AG08396 (cell line): ENCODE measurements around the gene RMI1.

Experiments
- DNase-seq: peaks from one replicate; pipeline ENCODE4 v3.0.0; 2012; ENCODE audit warnings: low spot score, mixed read lengths

The RMI1 gene

DNA sequence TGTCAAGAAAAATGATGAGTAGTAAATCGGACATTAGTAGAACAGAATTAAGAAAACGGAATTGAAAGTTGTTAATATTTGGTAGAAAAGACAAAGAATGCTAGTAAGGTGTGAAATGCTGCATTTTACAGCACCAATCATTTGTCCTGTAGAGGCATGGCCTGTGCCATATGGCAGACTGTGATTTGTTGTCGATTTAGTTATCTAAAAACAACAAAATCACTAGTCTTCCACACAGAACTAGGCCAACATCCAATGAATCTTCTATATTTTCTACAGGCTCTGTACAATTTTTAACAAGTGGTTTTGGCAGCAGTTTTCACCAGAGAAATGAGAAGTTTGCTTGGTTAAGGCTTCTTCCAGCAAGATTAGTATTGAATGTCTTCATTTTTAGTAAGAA, 11.0 kb upstream of the RMI1 start:
- no peak for DNase-seq

DNA sequence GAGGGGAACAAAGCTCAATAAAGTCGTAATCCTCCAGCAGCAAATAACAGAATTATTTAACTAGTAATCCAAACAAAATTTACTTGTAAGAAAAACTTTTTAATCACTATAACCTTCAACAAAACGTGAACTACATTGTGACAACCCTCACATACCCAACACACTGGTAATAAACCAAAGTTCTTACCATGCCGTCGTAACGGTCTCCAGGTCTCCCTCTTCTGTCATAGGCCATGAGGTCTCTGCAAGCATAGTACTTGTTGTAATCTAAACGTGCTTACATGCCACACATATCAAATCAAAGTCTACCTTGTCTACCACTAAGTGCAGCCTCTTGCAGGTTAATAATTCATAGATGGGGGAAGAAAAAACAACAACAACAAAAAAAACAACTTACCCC, 9.1 kb upstream of the RMI1 start:
- DNase-seq = no peak

DNA sequence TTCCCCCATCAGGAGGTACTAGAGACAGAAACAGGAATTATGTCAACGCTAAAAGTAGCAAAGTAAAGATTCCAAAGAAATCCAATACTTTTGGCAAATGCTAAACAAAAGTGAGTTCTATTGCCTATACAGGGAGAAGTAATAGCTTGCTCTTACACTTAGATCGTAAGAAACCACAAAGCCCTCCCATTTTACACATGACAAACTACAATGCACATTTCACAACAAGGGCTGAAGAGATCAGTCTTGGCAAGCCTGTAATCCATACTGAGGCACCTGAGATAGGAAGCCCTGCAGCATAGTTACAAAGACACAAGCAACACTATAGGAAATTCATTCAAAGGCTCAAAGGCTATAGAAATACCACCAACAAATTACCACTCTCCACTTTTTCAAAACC, 8.3 kb upstream of the RMI1 start:
- no peak for DNase-seq

DNA sequence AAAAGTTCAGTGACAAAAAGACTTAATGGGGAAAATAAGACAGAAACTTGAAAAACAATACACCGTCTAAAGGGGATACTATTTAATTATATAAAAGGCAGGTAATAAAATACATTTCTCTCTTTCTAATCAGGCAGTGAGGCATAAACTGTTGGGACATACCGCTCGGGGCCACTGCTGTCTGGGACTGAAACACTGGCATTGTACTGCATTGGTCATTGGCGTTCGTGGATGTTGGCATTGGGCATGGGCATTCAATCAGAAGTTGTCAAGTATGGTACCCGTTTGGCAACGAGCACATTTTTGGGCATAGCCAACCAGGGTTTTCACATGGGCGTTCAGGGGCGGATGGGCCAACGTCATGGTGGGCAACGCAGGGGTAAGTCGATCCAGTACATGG, 5.3 kb upstream of the RMI1 start:
- no peak for DNase-seq

DNA sequence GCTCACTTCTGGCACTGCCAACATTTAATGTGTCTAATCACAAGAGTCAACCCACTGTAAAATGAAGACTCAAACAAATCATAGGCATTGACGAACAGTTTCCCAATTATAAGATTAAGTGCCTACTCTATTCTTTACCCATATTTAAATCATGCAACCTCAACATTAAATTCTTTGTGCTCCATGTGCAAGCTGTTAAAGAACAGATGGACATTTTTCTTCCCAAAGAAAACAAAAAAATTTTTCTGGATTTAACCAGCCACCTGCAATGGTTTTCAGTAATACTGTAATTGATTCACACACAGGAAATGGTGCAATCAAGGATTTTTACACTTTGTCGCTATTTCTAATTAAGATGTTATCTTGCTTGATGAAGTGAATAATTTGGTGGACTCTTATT, 4.2 kb upstream of the RMI1 start:
- no peak for DNase-seq

DNA sequence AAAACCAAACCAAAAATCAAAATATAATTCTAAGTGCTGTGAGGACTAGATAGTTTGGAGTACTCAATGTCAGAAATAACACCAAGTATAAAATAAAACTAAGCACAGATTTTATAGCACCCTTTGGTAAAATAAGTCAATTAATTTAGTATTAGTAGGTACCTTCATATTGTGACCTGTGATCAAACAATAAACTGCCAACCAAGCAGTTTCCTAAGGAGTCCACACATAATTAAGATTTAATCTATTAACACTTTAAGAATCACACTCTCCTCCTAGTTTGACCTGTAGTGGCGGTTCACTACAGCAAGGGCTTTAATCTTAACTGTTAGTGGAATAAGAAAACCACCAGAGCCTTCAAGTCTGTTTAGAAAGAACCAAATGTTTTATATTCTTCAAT, 3.4 kb upstream of the RMI1 start:
- no peak for DNase-seq

DNA sequence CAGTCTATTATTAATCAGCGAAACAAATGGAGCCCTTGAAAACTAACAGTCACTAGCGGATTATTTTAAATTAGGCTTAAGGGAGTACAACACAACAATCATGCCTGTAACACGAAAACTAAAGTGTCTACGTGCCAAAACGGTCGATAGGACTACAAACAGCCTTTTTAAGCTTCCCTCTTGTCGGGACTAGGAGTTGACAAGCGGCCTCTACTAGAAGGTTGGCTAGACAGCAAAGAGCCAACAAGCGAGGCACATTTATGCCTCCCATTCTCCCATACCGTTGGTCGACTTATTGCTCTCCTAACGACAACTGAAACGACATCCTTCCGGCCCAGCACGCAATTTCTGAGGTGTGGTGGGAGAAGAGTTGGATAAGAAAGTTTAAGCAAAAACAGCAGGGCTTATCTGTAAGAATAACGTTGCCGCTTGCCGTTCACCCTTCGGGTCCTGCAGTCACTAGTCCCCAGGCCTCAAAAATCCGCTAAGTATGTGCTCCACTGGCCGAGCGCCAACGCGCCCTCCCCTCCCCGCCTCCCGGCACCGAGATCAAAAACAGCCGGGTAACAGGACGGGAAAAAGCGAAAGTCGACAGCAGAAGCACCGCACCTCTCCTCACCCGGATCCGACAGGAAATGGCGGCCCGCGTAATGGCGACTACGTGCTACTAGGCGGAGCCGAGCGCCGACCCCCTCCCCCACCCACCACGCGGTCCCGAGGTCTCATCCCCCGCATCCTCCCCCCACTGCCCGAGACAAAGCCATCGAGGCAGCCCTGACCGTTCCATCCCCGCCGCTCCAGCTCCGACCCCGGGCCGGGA, 1.4 kb upstream of the RMI1 start:
- DNase-seq = peak; percentile 82

DNA sequence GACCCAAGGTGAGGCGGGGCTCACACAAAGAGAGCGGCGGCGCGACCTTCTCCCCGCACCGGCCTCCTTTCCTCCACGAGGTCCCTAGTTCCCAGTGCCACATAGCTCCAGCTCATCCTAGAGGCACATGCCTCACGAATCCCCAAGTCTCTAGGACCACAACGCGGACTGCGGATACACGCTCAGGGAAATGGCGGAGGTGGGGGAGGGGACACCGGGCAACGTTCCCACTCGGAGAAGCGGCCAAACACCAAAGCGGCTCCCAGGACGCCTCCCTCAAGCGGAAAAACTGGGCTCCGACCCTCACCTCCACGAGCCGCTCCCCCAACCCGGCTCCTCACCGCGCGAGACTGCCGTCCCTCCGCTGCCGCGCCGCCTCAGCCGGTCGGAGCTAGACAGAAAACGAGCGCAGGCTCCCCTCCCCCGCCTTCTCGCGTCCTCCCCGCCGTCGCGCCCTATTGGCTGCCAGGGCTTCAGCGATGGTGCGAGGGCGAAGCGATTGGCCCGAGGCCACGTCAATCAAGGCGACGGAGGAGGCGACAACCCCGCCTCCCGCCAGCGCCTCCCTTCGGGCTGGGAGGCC, 702 bp upstream of the RMI1 start, which contains the start of gene HNRNPK:
Gene HNRNPK, minus strand, starts transcription at position 404 of the 583 bp plus-strand sequence. CDS start 1,963 bp downstream, outside the sequence.
- DNase-seq = peak; percentile 99

DNA sequence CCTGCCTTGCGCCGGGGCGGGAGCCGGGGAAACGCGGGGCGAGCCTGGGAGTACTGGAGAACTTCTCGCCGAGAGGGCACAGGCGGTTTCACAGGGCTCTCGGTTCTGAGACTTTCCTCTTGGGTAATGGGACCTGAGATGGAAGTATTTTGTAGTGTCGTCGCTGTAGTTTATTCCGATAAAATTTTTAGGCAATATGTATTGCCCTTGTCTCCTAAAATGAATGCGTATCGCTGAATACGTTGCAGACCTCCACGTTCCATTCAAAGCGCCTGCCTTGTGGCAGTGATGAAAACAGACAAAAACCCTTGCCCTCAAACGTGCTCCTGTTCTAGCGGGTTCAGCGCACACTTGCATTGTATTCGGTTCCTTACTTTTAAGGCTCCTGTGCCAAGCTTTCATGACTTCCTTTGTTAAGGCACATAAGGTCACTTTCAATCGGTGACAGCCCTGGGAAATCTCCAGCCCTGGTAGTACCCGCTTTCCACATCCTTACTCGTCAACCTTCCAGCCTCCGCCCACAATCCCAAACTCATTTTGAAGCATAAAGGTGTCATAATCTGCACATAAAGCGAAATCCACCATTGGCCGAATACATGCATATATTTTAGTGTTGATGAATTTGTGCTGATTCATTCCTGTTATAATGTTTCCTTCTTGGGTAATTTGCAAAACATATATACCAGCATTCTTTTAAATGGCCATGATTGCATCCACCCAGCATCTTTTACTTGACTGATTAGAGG, 694 bp downstream of the RMI1 start:
- peak; percentile 51 for DNase-seq

DNA sequence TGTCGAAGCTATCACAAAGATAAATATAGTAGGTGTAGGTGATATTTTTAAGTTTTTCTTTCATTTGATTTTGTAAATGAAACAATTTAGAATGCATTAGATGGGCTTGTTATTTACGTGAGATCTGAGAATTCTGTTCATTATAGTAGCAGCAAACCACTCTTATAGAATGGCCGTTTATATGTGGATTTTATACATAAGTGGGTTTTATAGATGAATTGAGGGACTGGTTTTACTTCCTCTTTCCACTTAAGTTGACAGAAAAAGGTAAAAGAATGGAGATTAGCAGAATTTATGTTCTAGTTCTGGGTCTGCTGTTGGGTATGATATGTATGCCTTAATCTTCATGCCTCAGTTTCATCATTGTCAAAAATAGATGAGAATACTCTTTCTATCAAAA, 5.6 kb downstream of the RMI1 start:
- no peak for DNase-seq

DNA sequence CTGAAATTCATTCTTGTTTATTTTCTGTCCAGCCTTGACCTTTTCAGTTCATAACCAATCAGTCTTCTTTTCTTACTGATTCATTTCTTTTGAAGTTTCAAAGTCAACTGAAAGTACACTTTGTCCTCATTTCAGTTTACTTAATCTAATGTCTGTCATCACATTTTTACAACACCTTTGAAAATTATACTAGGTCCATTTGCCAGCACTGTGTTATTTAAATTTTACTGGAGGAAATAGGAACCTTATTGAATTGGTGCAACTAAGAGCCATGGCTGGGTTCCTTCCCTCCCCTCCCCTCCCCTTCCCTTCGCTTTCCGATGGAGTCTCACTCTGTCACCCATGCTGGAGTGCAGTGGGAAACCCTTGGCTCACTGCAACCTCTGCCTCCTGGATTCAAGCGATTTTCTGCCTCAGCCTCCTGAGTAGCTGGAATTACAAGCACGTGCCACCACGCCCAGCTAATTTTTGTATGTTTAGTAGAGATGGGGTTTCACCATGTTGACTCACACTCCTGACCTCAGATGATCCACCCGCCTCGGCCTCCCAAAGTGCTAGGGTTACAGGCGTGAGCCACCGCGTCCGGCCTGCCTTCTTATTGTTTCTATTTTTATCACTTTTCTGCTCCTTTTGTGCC, 6.3 kb downstream of the RMI1 start:
- DNase-seq = no peak

DNA sequence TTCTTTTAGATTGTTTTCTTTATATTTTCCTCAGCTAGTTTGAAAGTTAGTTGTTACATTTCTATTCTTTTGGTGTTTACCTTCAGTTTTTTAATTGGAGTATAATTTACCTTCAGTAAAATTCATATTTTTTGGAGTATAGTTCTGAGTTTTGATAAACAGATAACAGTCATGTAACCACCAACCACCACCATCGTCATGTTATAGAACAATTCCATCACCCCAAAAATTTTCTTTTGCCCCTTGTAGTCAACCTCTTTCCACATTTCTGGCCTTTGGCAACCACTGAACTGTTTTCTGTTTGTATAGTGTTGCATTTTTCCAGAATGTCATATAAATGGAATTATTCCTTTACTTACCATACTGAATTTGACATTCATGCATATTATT, 6.8 kb downstream of the RMI1 start:
- no peak for DNase-seq

DNA sequence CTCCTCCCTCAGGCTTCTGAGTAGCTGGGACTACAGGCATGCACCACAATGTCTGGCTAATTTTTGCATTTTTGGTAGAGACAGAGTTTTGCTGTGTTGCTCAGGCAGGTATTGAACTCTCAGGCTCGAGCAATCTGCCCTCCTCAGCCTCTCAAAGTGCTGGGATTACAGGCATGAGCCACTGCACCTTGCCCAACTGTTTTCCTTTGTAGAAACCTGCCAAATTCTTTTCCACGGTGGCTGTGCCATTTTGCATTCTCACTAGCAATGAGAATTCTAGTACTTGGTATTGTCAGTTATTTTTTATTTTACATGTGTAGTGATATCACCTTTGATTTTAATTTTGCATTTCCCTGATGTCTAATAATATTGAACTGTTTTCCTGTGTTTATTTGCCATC, 7.8 kb downstream of the RMI1 start:
- DNase-seq = no peak

DNA sequence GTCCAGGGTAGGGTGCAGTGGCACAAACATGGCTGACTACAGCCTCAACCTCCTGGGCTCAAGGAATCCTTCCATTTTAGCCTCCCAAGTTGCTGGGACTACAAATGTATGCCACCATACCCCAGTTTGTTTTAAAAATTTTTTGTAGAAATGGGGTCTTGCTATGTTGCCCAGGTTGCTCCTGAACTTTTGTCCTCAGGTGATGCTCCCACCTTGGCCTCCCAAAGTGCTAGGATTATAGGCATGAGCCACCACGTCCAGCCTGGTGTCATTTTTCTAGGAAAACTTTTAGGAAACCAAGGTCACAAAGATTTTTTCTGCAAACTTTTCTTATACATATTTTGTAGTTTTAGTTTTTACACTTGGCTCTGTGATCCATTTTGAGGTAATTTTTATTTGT, 10.8 kb downstream of the RMI1 start:
- no peak for DNase-seq

DNA sequence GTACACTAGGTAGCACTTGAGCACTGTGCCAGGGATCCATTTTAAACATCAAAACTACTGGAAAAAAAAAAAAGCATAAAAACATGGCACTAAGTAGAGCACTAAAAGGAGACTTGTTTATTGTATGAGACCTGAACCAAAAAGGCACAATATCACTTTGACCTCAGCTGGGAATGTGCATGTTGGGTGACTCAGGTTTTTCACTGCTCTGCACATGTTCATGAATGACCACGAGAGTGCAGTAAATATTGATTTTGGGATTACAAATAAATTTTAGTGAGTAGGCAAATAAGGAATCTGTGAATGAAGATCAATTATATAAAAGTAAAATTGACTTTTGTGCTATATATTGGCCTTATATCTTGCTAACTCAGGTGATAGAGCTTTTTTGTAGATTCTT, 11.8 kb downstream of the RMI1 start:
- DNase-seq = peak; percentile 7

DNA sequence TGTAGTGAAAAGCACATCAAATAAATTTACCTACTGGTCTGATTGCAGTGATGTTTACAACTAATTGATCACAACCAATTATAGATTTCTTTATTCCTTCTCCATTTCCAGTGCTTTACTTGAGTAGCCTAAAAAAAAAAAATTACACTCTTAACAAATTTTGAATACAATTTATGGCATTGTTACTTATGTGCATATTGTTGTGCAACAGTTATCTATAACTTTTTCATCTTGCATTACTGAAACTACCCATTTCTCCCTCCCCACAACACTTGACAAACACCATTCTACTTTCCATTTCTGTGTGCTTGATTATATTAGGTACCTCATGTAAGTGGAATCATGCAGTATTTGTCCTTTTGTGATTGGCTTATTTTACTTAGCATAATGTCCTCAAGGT, 12.3 kb downstream of the RMI1 start:
- no peak for DNase-seq

DNA sequence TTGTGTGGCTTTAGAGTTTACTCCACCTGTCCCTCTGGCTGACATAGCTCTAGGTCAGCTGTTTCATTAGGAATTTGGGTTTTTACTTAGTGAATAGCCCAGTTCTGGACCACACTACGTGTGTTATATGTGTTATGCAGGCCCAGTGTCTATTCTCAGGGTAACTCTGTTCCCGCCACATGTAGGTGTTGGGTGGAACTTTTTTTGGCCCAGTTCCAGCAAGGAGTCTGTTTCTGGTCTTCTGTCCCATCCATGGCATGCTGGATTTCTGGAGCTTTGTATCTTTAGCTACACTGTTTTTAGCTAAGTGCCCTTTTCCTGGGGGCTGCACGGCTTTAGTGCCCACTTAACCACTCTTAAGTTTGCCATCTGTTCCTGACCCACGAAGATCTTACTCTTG, 15.5 kb downstream of the RMI1 start:
- DNase-seq = no peak

DNA sequence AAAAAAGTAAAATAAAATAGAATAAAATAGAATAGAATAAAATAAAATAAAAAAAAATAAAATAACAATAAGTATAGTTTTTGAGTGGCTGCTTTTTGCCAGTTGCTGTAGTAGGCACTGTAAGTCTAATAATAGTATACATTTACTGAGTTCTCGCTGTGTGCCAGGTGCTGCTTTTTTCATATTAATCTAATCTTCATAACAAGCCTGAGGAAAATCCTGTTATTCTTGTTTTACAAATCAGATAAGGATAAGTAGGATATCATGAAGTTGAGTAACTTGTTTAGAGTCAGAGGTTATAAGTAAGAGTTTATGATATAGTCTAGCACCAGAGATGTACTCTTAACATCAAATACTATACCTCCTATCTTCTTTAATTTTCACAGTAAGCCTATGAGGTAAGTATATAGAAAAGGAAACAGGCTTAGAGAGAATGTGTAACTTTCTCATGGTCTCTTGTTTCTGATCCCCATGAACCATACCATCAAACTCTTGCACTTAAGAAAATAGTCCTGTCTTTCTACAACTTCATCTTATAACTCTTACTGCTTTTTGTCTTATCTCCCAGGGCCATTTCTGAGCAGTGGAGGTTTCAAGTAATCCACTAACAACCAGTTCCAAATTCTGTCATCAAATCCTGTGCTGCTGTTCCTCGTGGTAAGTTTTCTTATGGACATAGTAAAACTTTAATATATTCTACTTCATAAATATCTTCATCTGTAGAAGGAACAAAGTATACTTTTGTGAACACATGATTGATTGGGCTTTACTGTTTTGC, 18.7 kb downstream of the RMI1 start:
- DNase-seq = no peak

DNA sequence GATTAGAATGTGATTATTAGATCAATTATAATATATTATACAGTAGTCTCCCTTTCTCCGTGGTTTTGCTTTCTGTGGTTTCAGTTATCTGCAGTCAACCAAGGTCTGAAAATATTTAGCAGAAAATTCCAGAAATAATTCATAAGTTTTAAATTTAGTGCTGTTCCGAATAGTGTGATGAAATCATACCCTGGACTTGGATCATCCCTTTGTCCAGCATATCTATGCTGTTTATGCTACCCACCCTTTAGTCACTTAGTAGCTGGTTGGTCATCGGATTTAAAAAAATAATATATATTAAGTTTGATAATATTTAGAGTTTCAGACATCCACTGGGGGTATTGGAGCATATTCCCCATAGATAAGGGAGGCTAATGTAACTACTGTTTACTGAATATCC, 19.6 kb downstream of the RMI1 start:
- DNase-seq = no peak

DNA sequence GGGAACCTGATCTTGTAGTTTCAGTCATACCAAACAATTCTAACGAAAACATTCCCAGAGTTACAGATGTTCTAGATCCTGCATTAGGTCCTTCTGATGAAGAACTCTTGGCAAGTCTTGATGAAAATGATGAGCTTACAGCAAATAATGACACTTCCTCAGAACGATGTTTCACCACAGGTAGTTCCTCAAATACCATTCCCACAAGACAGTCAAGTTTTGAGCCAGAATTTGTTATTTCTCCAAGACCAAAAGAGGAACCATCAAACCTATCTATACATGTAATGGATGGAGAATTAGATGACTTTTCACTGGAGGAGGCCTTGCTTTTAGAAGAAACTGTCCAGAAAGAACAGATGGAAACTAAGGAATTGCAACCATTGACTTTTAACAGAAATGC, 21.0 kb downstream of the RMI1 start:
- no peak for DNase-seq

DNA sequence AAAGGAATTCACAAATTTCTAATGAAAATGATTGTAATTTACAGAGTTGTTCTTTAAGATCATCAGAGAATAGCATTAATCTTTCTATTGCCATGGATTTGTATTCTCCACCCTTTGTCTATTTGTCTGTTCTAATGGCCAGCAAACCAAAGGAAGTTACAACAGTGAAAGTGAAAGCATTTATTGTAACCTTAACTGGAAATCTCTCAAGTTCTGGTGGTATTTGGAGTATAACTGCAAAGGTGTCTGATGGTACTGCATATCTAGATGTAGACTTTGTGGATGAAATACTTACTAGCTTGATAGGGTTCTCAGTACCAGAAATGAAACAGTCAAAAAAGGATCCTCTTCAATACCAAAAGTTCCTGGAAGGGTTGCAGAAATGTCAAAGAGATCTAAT, 21.7 kb downstream of the RMI1 start:
- DNase-seq = no peak

DNA sequence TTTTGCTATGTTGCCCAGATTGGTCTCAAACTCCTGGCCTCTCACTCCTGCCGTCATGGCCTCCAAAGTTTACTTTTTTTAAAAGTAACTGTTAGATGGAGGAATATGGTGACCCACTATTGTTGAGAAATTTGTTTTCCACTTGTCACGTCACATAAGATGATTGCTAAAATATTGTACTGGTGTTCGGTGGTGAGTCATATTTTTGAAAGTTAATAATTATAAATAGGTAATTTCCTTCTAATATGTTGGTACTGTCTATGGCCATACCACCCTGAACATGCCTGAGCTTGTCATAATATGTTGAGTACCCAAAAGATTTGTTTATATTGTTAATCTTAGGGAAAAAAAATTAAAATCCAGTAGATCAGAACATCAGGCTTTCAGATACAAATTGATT, 22.6 kb downstream of the RMI1 start:
- no peak for DNase-seq
